GM23338 (cell line): ENCODE data around the gene CAPNS1.

Experiments used
- CTCF ChIP-seq, 2 experiments: fragments of 200-600 bp in 1 of 2; sonication (generic) in 1 of 2; conservative IDR thresholded peaks; 2 replicates each; pipeline versions ENCODE4 v1.5.1 to v1.6.1; 2016 to 2017; ENCODE audit warnings: antibody characterized with exemption in 2 of 2, low read depth in 2 of 2, mild to moderate bottlenecking in 2 of 2, moderate library complexity in 1 of 2
- EZH2phosphoT487 ChIP-seq: fragments of 200-600 bp; sonication (generic); IDR thresholded peaks from one replicate; pipeline ENCODE4 v1.8.1; 2018; ENCODE audit warnings: antibody characterized with exemption; ENCODE audit not compliant: unreplicated experiment
- TF ChIP-seq, protein P1 (sequence below): IDR thresholded peaks from 2 replicates; pipeline ENCODE4 v1.6.1; 2016; ENCODE audit warnings: antibody characterized with exemption

DNA sequence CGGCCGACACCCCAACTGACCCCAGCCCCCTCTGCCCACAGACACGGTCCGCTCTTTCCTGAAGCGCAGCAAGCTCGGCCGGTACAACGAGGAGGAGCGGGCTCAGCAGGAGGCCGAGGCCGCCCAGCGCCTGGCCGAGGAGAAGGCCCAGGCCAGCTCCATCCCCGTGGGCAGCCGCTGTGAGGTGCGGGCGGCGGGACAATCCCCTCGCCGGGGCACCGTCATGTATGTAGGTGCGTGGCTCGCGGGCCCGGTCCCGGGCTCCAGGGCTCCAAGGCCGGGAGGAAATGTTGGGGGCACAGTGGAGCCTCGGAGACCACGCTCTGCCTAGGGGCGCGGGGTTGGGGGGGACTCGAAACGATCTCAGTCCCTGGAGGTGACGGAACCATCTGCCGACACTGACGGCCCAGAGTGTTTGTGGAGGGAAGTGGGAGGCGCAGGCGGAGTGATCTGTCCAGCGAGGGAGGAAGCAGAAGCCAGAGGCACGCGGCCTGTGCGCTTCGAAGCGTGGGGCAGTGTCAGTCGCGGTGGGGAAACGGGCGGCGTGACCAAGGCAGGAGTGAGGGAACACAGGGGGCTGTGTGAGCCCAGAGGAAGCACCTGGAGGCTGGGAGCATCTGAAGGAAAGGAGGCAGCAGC, 18.3 kb upstream of the CAPNS1 start:
- TF ChIP-seq CTCF (conservative IDR thresholded peaks at IDR 0.05; ENCODE audit: low read depth in 2 of 2) (no peak), EZH2phosphoT487 (no peak)
- TF ChIP-seq, protein P1, sequence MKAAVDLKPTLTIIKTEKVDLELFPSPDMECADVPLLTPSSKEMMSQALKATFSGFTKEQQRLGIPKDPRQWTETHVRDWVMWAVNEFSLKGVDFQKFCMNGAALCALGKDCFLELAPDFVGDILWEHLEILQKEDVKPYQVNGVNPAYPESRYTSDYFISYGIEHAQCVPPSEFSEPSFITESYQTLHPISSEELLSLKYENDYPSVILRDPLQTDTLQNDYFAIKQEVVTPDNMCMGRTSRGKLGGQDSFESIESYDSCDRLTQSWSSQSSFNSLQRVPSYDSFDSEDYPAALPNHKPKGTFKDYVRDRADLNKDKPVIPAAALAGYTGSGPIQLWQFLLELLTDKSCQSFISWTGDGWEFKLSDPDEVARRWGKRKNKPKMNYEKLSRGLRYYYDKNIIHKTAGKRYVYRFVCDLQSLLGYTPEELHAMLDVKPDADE, result no peak
